ENCODE results near the gene ERICH3.

Gene ERICH3

GRCh38 chr1:74531796-74532195 is 141.8 kb downstream of the ERICH3 start:
- H3K27me3 ChIP-seq (ENCODE audit: control insufficient read depth, low read length), result no peaks in the 10 kb centered on the region
- H3K9me3 ChIP-seq (ENCODE audit: control insufficient read depth, insufficient read depth, low read length), result no peaks in the 10 kb centered on the region
- H3K4me2 ChIP-seq (ENCODE audit: low read length), result no peak overlapping the region
- no peaks in the 10 kb centered on the region for H3K36me3 ChIP-seq (ENCODE audit: control insufficient read depth, low read length)
- no peaks in the 10 kb centered on the region for H3F3A ChIP-seq (ENCODE audit: control insufficient read depth, insufficient read depth)
- no peaks in the 10 kb centered on the region for H3K9me2 ChIP-seq (replicated peaks; ENCODE audit: control insufficient read depth, low read length)
- TF ChIP-seq EZH2phosphoT487 (IDR thresholded peaks at IDR 0.05; ENCODE audit: borderline replicate concordance, low read length) (no peak), CTCF (IDR thresholded peaks at IDR 0.05; ENCODE audit: low read depth, low read length, poor library complexity, severe bottlenecking) (no peak)
- no peaks in the 10 kb centered on the region for H3K79me2 ChIP-seq (ENCODE audit: control insufficient read depth, low read length)
- no peaks in the 10 kb centered on the region for H3K4me1 ChIP-seq (ENCODE audit: control insufficient read depth, low read length)
- H3K4me3 ChIP-seq (ENCODE audit: low read length), result no peak overlapping the region
- H4K20me1 ChIP-seq (ENCODE audit: control insufficient read depth, insufficient read depth, low read depth, low read length), result no peaks in the 10 kb centered on the region
- H3K27ac ChIP-seq (ENCODE audit: low read depth, low read length), result no peak overlapping the region

GRCh38 chr1:74530892-74531291 is 142.7 kb downstream of the ERICH3 start:
- no peaks in the 10 kb centered on the region for H3K79me2 ChIP-seq (ENCODE audit: control insufficient read depth, low read length)
- H3K36me3 ChIP-seq (ENCODE audit: control insufficient read depth, low read length), result no peaks in the 10 kb centered on the region
- no peak for TF ChIP-seq CTCF (IDR thresholded peaks at IDR 0.05; ENCODE audit: low read depth, low read length, poor library complexity, severe bottlenecking)
- TF ChIP-seq EZH2phosphoT487 (IDR thresholded peaks at IDR 0.05; ENCODE audit: borderline replicate concordance, low read length), result no peak
- H4K20me1 ChIP-seq (ENCODE audit: control insufficient read depth, insufficient read depth, low read depth, low read length), result no peaks in the 10 kb centered on the region
- H3K4me1 ChIP-seq (ENCODE audit: control insufficient read depth, low read length), result no peaks in the 10 kb centered on the region
- H3K27me3 ChIP-seq (ENCODE audit: control insufficient read depth, low read length), result no peaks in the 10 kb centered on the region
- no peak overlapping the region for H3K4me3 ChIP-seq (ENCODE audit: low read length)
- H3K27ac ChIP-seq (ENCODE audit: low read depth, low read length), result no peak overlapping the region
- no peaks in the 10 kb centered on the region for H3K9me2 ChIP-seq (replicated peaks; ENCODE audit: control insufficient read depth, low read length)
- H3K9me3 ChIP-seq (ENCODE audit: control insufficient read depth, insufficient read depth, low read length), result no peaks in the 10 kb centered on the region
- H3K4me2 ChIP-seq (ENCODE audit: low read length), result no peak overlapping the region
- no peaks in the 10 kb centered on the region for H3F3A ChIP-seq (ENCODE audit: control insufficient read depth, insufficient read depth)

GRCh38 chr1:74528123-74528522 is 145.5 kb downstream of the ERICH3 start:
- no peaks in the 10 kb centered on the region for H3K9me2 ChIP-seq (replicated peaks; ENCODE audit: control insufficient read depth, low read length)

More at GRCh38 chr1:74528123-74528522, 145.5 kb downstream of the ERICH3 start:
- H3K4me1 ChIP-seq (ENCODE audit: control insufficient read depth, low read length), result no peaks in the 10 kb centered on the region
- TF ChIP-seq EZH2phosphoT487 (IDR thresholded peaks at IDR 0.05; ENCODE audit: borderline replicate concordance, low read length), result no peak
- TF ChIP-seq CTCF (IDR thresholded peaks at IDR 0.05; ENCODE audit: low read depth, low read length, poor library complexity, severe bottlenecking), result no peak
- H3K4me2 ChIP-seq (ENCODE audit: low read length), result no peak overlapping the region
- no peak overlapping the region for H3K4me3 ChIP-seq (ENCODE audit: low read length)
- no peaks in the 10 kb centered on the region for H3K36me3 ChIP-seq (ENCODE audit: control insufficient read depth, low read length)
- H3K27me3 ChIP-seq (ENCODE audit: control insufficient read depth, low read length), result no peaks in the 10 kb centered on the region
- no peak overlapping the region for H3K27ac ChIP-seq (ENCODE audit: low read depth, low read length)
- H4K20me1 ChIP-seq (ENCODE audit: control insufficient read depth, insufficient read depth, low read depth, low read length), result no peaks in the 10 kb centered on the region
- no peaks in the 10 kb centered on the region for H3K79me2 ChIP-seq (ENCODE audit: control insufficient read depth, low read length)
- no peaks in the 10 kb centered on the region for H3F3A ChIP-seq (ENCODE audit: control insufficient read depth, insufficient read depth)
- H3K9me3 ChIP-seq (ENCODE audit: control insufficient read depth, insufficient read depth, low read length), result no peaks in the 10 kb centered on the region
